PC-3 (cell line): Measurements from ENCODE around the gene OR4A47.

Experiments used
- CTCF ChIP-seq: fragments of 300-600 bp; sonication (generic); conservative IDR thresholded peaks from 2 replicates; pipeline ENCODE4 v1.5.1; 2017; ENCODE audit warnings: antibody characterized with exemption, low read depth, mild to moderate bottlenecking, low read length
- EZH2 ChIP-seq: fragments of 300-600 bp; sonication (generic); IDR thresholded peaks from one replicate; pipeline ENCODE4 v1.6.1; 2017; ENCODE audit warnings: antibody characterized with exemption, mild to moderate bottlenecking, low read length; ENCODE audit not compliant: unreplicated experiment

- TF ChIP-seq CTCF, result no peak
- no peak for TF ChIP-seq EZH2
Observed at GRCh38 chr11:48538991-48539390, 50.4 kb downstream of the OR4A47 start.
